MCF 10A (cell line): ENCODE results near the gene IGFL4. TPM values are rescaled to one million over a fixed set of nuclear protein-coding genes. Genes with fewer than 3 reads are reported as not detected.

ENCODE experiments used
- BruUV-seq: library from RNA; stranded (reverse); fragments of 400-500 nt; replicated peaks from 2 replicates; lab custom pipeline; 2021; lab: Mats Ljungman, UMichigan
- CTCF ChIA-PET: fragments of 300-600 bp; sonication (Branson Sonifier 250); formaldehyde crosslinking; extraction: SDS; loops from one replicate; lab custom pipeline; 2021; ENCODE audit warnings: antibody characterized with exemption, inconsistent platforms; lab: Yijun Ruan, JAX
- POLR2A ChIA-PET: fragments of 300-600, 350-650 bp; sonication (Branson Sonifier 250); formaldehyde crosslinking; extraction: SDS; loops from one replicate; lab custom pipeline; 2020; ENCODE audit warnings: antibody characterized with exemption, inconsistent platforms; lab: Yijun Ruan, JAX
- DNase-seq: peaks from one replicate; pipeline ENCODE4 v3.0.0-alpha.2; 2018; ENCODE audit not compliant: unreplicated experiment
- H3K27ac Mint-ChIP-seq: one replicate; pipeline ENCODE4 v1.8.0; 2022; ENCODE audit warnings: mild to moderate bottlenecking, low read depth, mixed read lengths; ENCODE audit not compliant: unreplicated experiment
- H3K27me3 Mint-ChIP-seq: one replicate; pipeline ENCODE4 v1.8.0; 2022; ENCODE audit warnings: mixed read lengths; ENCODE audit not compliant: insufficient read depth, unreplicated experiment
- H3K36me3 Mint-ChIP-seq: one replicate; pipeline ENCODE4 v1.8.0; 2022; ENCODE audit warnings: mild to moderate bottlenecking, moderate library complexity, mixed read lengths; ENCODE audit not compliant: insufficient read depth, unreplicated experiment
- H3K4me1 Mint-ChIP-seq: one replicate; pipeline ENCODE4 v1.8.0; 2022; ENCODE audit warnings: mixed read lengths; ENCODE audit not compliant: insufficient read depth, unreplicated experiment
- H3K4me3 Mint-ChIP-seq: one replicate; pipeline ENCODE4 v1.8.0; 2022; ENCODE audit warnings: mild to moderate bottlenecking, moderate library complexity, mixed read lengths; ENCODE audit not compliant: unreplicated experiment
- H3K9me3 Mint-ChIP-seq: one replicate; pipeline ENCODE4 v1.8.0; 2022; ENCODE audit warnings: mixed read lengths; ENCODE audit not compliant: unreplicated experiment
- CTCF ChIP-seq: fragments of 200-600 bp; IDR thresholded peaks from one replicate; pipeline ENCODE4 v1.8.0; 2022; ENCODE audit warnings: antibody characterized with exemption, mild to moderate bottlenecking; ENCODE audit not compliant: unreplicated experiment
- intact Hi-C: fragments of 100-400 bp; cut with micrococcal nuclease; formaldehyde crosslinking; loops from 2 replicates; pipeline ENCODE4 v1.14.1; 2022
- total RNA-seq: library from RNA; stranded (reverse); gene quantifications from 2 replicates; pipeline ENCODE4 v1.2.3, GENCODE V29; 2022

The IGFL4 gene
- total RNA-seq, 1 experiment from 2014 or later = not detected

- Mint-ChIP-seq H3K4me1 (peaks cover 6% of the 10 kb centered on the region), H3K4me3 (no peak overlapping the region), H3K9me3 (no peaks in the 10 kb centered on the region), H3K27ac (no peak overlapping the region), H3K36me3 (no peaks in the 10 kb centered on the region), H3K27me3 (peaks cover 6% of the 10 kb centered on the region)
- BruUV-seq = no TSS peak
- DNase-seq = no peak
- intact Hi-C loops = no loop called here
- ChIA-PET POLR2A (interaction anchor here (0.7 to 1.6 kb wide), 5 partner anchors 9 to 153 kb away, joined by 3 to 4 read pairs (median 3); partner anchors contain the start of genes IGFL4 and PGLYRP1), CTCF (interaction anchor here (0.6 to 4.2 kb wide), 6 partner anchors 10 to 48 kb away, joined by 3 to 60 read pairs (median 4); no protein-coding TSS in a partner anchor)
- no peak for TF ChIP-seq CTCF
Measured at GRCh38 chr19:46031781-46032596, 8.8 kb downstream of the IGFL4 start.

GRCh38 chr19:46030812-46031550 lies 9.8 kb downstream of the IGFL4 start:
- Mint-ChIP-seq H3K27ac (no peak overlapping the region), H3K36me3 (no peaks in the 10 kb centered on the region), H3K4me1 (peaks cover 6% of the 10 kb centered on the region), H3K9me3 (no peaks in the 10 kb centered on the region), H3K4me3 (no peak overlapping the region), H3K27me3 (no peaks in the 10 kb centered on the region)
- DNase-seq = no peak
- no TSS peak for BruUV-seq
- POLR2A ChIA-PET = no interaction called here
- CTCF ChIA-PET = interaction anchor here (4.2 kb wide), 1 partner anchor 46 kb away, joined by 60 read pairs; no protein-coding TSS in a partner anchor
- intact Hi-C loops = no loop called here
- TF ChIP-seq CTCF = no peak

- no peak for TF ChIP-seq CTCF
- ChIA-PET POLR2A (interaction anchor here (1.1 to 1.5 kb wide), 4 partner anchors 15 to 149 kb away, joined by 3 to 6 read pairs (median 4); partner anchors contain the start of gene IGFL4), CTCF (interaction anchor here (0.6 to 11.3 kb wide), 7 partner anchors 9 to 239 kb away, joined by 3 to 216 read pairs (median 6); no protein-coding TSS in a partner anchor)
- Mint-ChIP-seq H3K27ac (no peak overlapping the region), H3K4me3 (no peak overlapping the region), H3K4me1 (peaks cover 16% of the 10 kb centered on the region), H3K27me3 (no peaks in the 10 kb centered on the region), H3K36me3 (peaks cover 14% of the 10 kb centered on the region), H3K9me3 (no peaks in the 10 kb centered on the region)
- no peak for DNase-seq
- no TSS peak for BruUV-seq
- intact Hi-C loops = no loop called here
Measured at GRCh38 chr19:46025835-46026234, 15.0 kb downstream of the IGFL4 start.
